Heart left ventricle (tissue), 13 donors: ENCODE results near the gene RANGAP1.

Experiments used
- POLR2A ChIP-seq, 2 donors: fragments of 450-650 bp; IDR thresholded peaks; one replicate each; pipeline ENCODE4 v1.6.1; 2017; ENCODE audit warnings: antibody characterized with exemption in 2 of 2, mild to moderate bottlenecking in 2 of 2, moderate library complexity in 2 of 2
- TF ChIP-seq, protein P1 (sequence below), 12 donors: fragments of 200-600 bp; sonication (generic) in 4 of 12; IDR thresholded peaks; one replicate each; pipeline versions ENCODE4 v1.5.0 to v1.8.0; 2018 to 2022; ENCODE audit warnings: antibody characterized with exemption in 12 of 12, mild to moderate bottlenecking in 5 of 12
- donor health status: ischemic (EF 13 %, LVEDD 7.1; RV severe dilation, severe dysfunction).
- donor health status: DM: no; HTN: yes; CAD: no.
- donor health status: DM: no; HTN: no; CAD: no.
- donor health status: ischemic (EF 25% LVEDD 6.9; RV normal size, moderate dysfunction).
- donor health status: ischemic (EF 25% LVEDD 5.7; RV mildly dilated, moderate dysfunction).
- donor health status: ischemic (EF 35%, LVEDD 5.7; RV mildly dilated, moderate dysfunction).
- donor health status: nonischemic (EF 11% LVEDD 7.7; RV severe dilation, severe dysfunction).
- donor health status: DM: yes; HTN: yes; CAD: no.
- donor health status: PGD.
- donor health status: ischemic (EF 29% LVEDD 5.4; RV normal size, mild dysfunction).
- donor health status: nonischemic (EF 23%, LVEDD 6.1; RV moderate dilation, normal function).

DNA sequence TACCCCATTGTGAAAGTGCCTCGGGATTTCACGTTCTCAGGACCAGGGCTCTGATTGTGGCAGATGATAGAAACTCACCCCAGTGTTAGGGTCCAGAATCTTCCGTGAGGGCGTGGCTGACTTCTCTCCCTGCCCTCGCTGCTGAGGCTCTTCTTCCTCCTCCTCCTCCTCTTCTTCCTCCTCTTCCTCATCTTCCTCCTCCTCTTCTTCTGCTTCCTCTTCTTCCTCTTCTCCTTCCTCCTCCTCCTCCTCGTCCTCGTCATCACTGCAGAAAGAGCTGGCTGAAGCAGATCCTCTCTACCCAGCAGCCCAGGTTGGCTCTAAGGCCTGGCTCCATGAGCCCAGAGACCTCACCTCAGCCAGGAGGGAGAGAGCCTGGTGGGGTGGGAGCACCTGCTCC is 31.8 kb downstream of the RANGAP1 start:
- TF ChIP-seq, protein P1, sequence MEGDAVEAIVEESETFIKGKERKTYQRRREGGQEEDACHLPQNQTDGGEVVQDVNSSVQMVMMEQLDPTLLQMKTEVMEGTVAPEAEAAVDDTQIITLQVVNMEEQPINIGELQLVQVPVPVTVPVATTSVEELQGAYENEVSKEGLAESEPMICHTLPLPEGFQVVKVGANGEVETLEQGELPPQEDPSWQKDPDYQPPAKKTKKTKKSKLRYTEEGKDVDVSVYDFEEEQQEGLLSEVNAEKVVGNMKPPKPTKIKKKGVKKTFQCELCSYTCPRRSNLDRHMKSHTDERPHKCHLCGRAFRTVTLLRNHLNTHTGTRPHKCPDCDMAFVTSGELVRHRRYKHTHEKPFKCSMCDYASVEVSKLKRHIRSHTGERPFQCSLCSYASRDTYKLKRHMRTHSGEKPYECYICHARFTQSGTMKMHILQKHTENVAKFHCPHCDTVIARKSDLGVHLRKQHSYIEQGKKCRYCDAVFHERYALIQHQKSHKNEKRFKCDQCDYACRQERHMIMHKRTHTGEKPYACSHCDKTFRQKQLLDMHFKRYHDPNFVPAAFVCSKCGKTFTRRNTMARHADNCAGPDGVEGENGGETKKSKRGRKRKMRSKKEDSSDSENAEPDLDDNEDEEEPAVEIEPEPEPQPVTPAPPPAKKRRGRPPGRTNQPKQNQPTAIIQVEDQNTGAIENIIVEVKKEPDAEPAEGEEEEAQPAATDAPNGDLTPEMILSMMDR (IDR thresholded peaks at IDR 0.05), result no peak
- TF ChIP-seq POLR2A (IDR thresholded peaks at IDR 0.05), result no peak
